Rectal smooth muscle tissue (tissue), 1 donor: ENCODE measurements around the gene CCDC69.

Experiments
- H3K27ac ChIP-seq: one replicate; pipeline ENCODE4 v1.7.0; 2013; ENCODE audit warnings: low read depth, low read length, inconsistent platforms
- H3K27me3 ChIP-seq: one replicate; pipeline ENCODE4 v1.7.0; 2013; ENCODE audit warnings: low read length; ENCODE audit not compliant: control insufficient read depth, insufficient read depth
- H3K36me3 ChIP-seq: one replicate; pipeline ENCODE4 v1.7.0; 2013; ENCODE audit warnings: low read length; ENCODE audit not compliant: control insufficient read depth, insufficient read depth
- H3K4me1 ChIP-seq: one replicate; pipeline ENCODE4 v1.7.0; 2013; ENCODE audit warnings: low read length; ENCODE audit not compliant: control insufficient read depth, insufficient read depth
- H3K4me3 ChIP-seq: one replicate; pipeline ENCODE4 v1.7.0; 2013; ENCODE audit warnings: low read length
- H3K9ac ChIP-seq: one replicate; pipeline ENCODE4 v1.7.0; 2013; ENCODE audit warnings: low read length

The CCDC69 gene

GRCh38 chr5:151227918-151228447, 4.1 kb upstream of the CCDC69 start:
- Histone ChIP-seq H3K27me3 (no peaks in the 10 kb centered on the region), H3K4me1 (peaks cover 5% of the 10 kb centered on the region), H3K9ac (no peak overlapping the region), H3K36me3 (no peaks in the 10 kb centered on the region), H3K27ac (no peak overlapping the region), H3K4me3 (no peak overlapping the region)

- no peak overlapping the region for H3K27ac ChIP-seq
These were observed 1.6 kb upstream of the CCDC69 start for GRCh38 chr5:151225475-151225874.

GRCh38 chr5:151225071-151225470, 1.2 kb upstream of the CCDC69 start:
- Histone ChIP-seq H3K27ac (no peak overlapping the region), H3K27me3 (no peaks in the 10 kb centered on the region), H3K4me3 (no peak overlapping the region), H3K36me3 (no peaks in the 10 kb centered on the region), H3K9ac (no peak overlapping the region), H3K4me1 (peaks cover 21% of the 10 kb centered on the region)

More at GRCh38 chr5:151225475-151225874, 1.6 kb upstream of the CCDC69 start:
- Histone ChIP-seq H3K27me3 (no peaks in the 10 kb centered on the region), H3K4me1 (peaks cover 20% of the 10 kb centered on the region), H3K9ac (no peak overlapping the region), H3K36me3 (no peaks in the 10 kb centered on the region), H3K4me3 (no peak overlapping the region)

- Histone ChIP-seq H3K27ac (peak overlapping the region; percentile 56), H3K9ac (no peak overlapping the region), H3K36me3 (no peaks in the 10 kb centered on the region), H3K4me1 (peaks cover 21% of the 10 kb centered on the region), H3K4me3 (peak overlapping the region; percentile 79), H3K27me3 (no peaks in the 10 kb centered on the region)
These were observed 480 bp upstream of the CCDC69 start for GRCh38 chr5:151224372-151224771.

GRCh38 chr5:151222790-151223446, 974 bp downstream of the CCDC69 start:
- Histone ChIP-seq H3K27me3 (no peaks in the 10 kb centered on the region), H3K9ac (peak overlapping the region; percentile 76), H3K27ac (peak overlapping the region; percentile 89), H3K36me3 (no peaks in the 10 kb centered on the region), H3K4me1 (peaks cover 22% of the 10 kb centered on the region), H3K4me3 (peak overlapping the region; percentile 79)

- Histone ChIP-seq H3K27me3 (no peaks in the 10 kb centered on the region), H3K9ac (peak overlapping the region; percentile 25), H3K4me1 (peaks cover 29% of the 10 kb centered on the region), H3K36me3 (no peaks in the 10 kb centered on the region), H3K4me3 (peak overlapping the region; percentile 79), H3K27ac (peak overlapping the region; percentile 89)
These were observed 1.7 kb downstream of the CCDC69 start for GRCh38 chr5:151222054-151222789.

GRCh38 chr5:151221574-151221973, 2.3 kb downstream of the CCDC69 start:
- H3K4me3 ChIP-seq, result peak overlapping the region; percentile 79
- H3K4me1 ChIP-seq, result peaks cover 31% of the 10 kb centered on the region
- H3K9ac ChIP-seq, result no peak overlapping the region
- H3K36me3 ChIP-seq, result no peaks in the 10 kb centered on the region
- peak overlapping the region; percentile 89 for H3K27ac ChIP-seq
- H3K27me3 ChIP-seq, result no peaks in the 10 kb centered on the region

- no peaks in the 10 kb centered on the region for H3K36me3 ChIP-seq
- no peak overlapping the region for H3K4me3 ChIP-seq
- peaks cover 36% of the 10 kb centered on the region for H3K4me1 ChIP-seq
- peak overlapping the region; percentile 89 for H3K27ac ChIP-seq
- H3K27me3 ChIP-seq, result no peaks in the 10 kb centered on the region
- H3K9ac ChIP-seq, result no peak overlapping the region
These were observed 4.1 kb downstream of the CCDC69 start for GRCh38 chr5:151219789-151220188.

- Histone ChIP-seq H3K9ac (no peak overlapping the region), H3K4me1 (peaks cover 38% of the 10 kb centered on the region), H3K27me3 (no peaks in the 10 kb centered on the region), H3K4me3 (no peak overlapping the region), H3K36me3 (no peaks in the 10 kb centered on the region), H3K27ac (peak overlapping the region; percentile 7)
These were observed 4.8 kb downstream of the CCDC69 start for GRCh38 chr5:151219138-151219537.

- H3K36me3 ChIP-seq, result no peaks in the 10 kb centered on the region
- H3K9ac ChIP-seq, result no peak overlapping the region
- peak overlapping the region; percentile 38 for H3K27ac ChIP-seq
- no peak overlapping the region for H3K4me3 ChIP-seq
- peaks cover 44% of the 10 kb centered on the region for H3K4me1 ChIP-seq
- H3K27me3 ChIP-seq, result no peaks in the 10 kb centered on the region
These were observed 5.7 kb downstream of the CCDC69 start for GRCh38 chr5:151218177-151218576.

- no peak overlapping the region for H3K9ac ChIP-seq
- H3K27ac ChIP-seq, result peak overlapping the region; percentile 68
- H3K4me1 ChIP-seq, result peaks cover 40% of the 10 kb centered on the region
- no peak overlapping the region for H3K4me3 ChIP-seq
- no peaks in the 10 kb centered on the region for H3K27me3 ChIP-seq
- H3K36me3 ChIP-seq, result no peaks in the 10 kb centered on the region
These were observed 7.1 kb downstream of the CCDC69 start for GRCh38 chr5:151216781-151217180.

- Histone ChIP-seq H3K27me3 (no peaks in the 10 kb centered on the region), H3K27ac (peak overlapping the region; percentile 16), H3K9ac (no peak overlapping the region), H3K4me1 (peaks cover 31% of the 10 kb centered on the region), H3K36me3 (no peaks in the 10 kb centered on the region), H3K4me3 (no peak overlapping the region)
These were observed 8.4 kb downstream of the CCDC69 start for GRCh38 chr5:151215546-151215880.
